MM.1S (cell line): Measurements from ENCODE around the gene PDPK1.

Experiments used
- DNase-seq: peaks from one replicate; pipeline ENCODE4 v3.0.0-alpha.2; 2015
- H2AFZ ChIP-seq: fragments of 300-600 bp; sonication (generic); 2 replicates; pipeline ENCODE4 v1.6.0; 2016; ENCODE audit warnings: antibody characterized with exemption, low read length
- H3F3A ChIP-seq: fragments of 300-600 bp; sonication (generic); 2 replicates; pipeline ENCODE4 v1.6.1; 2016; ENCODE audit warnings: mild to moderate bottlenecking, antibody characterized with exemption, low read length, moderate library complexity, mixed read lengths; ENCODE audit not compliant: insufficient read depth
- H3K27ac ChIP-seq: fragments of 300-600 bp; sonication (generic); 2 replicates; pipeline ENCODE4 v1.5.1; 2016; ENCODE audit warnings: mild to moderate bottlenecking, low read length
- H3K27me3 ChIP-seq: fragments of 300-600 bp; sonication (generic); replicated peaks from 2 replicates; pipeline ENCODE4 v1.6.0; 2016; ENCODE audit warnings: low read length; ENCODE audit not compliant: insufficient read depth
- H3K36me3 ChIP-seq: fragments of 300-600 bp; sonication (generic); replicated peaks from 2 replicates; pipeline ENCODE4 v1.6.1; 2016; ENCODE audit warnings: mild to moderate bottlenecking, low read length, mixed read lengths; ENCODE audit not compliant: insufficient read depth
- H3K4me1 ChIP-seq: fragments of 300-600 bp; sonication (generic); 2 replicates; pipeline ENCODE4 v1.6.1; 2016; ENCODE audit warnings: low read length, mixed read lengths
- H3K4me2 ChIP-seq: fragments of 300-600 bp; sonication (generic); 2 replicates; pipeline ENCODE4 v1.6.0; 2016; ENCODE audit warnings: low read depth, low read length
- H3K4me3 ChIP-seq: fragments of 300-600 bp; sonication (generic); 2 replicates; pipeline ENCODE4 v1.5.1; 2016; ENCODE audit warnings: low read length, mixed read lengths
- H3K79me2 ChIP-seq: fragments of 300-600 bp; sonication (generic); 2 replicates; pipeline ENCODE4 v1.6.1; 2016; ENCODE audit warnings: mixed run types, low read length, mixed read lengths
- H3K9ac ChIP-seq: fragments of 300-600 bp; sonication (generic); 2 replicates; pipeline ENCODE4 v1.6.1; 2016; ENCODE audit warnings: low read length, mixed read lengths
- H3K9me2 ChIP-seq: fragments of 300-600 bp; sonication (generic); replicated peaks from 2 replicates; pipeline ENCODE4 v1.6.1; 2016; ENCODE audit warnings: mild to moderate bottlenecking, low read length, mixed read lengths; ENCODE audit not compliant: insufficient read depth
- H3K9me3 ChIP-seq: fragments of 300-600 bp; sonication (generic); replicated peaks from 2 replicates; pipeline ENCODE4 v1.6.1; 2016; ENCODE audit warnings: mild to moderate bottlenecking, low read length, mixed read lengths; ENCODE audit not compliant: insufficient read depth
- H4K20me1 ChIP-seq: fragments of 300-600 bp; sonication (generic); 2 replicates; pipeline ENCODE4 v1.6.1; 2016; ENCODE audit warnings: mild to moderate bottlenecking, low read length, moderate library complexity, mixed read lengths; ENCODE audit not compliant: insufficient read depth
- EZH2 ChIP-seq: fragments of 300-600 bp; sonication (generic); optimal IDR thresholded peaks from 2 replicates; pipeline ENCODE3; 2017; ENCODE audit warnings: low read depth, mild to moderate bottlenecking, antibody characterized with exemption, low read length, mixed read lengths
- EZH2phosphoT487 ChIP-seq: fragments of 300-600 bp; sonication (generic); IDR thresholded peaks from 2 replicates; pipeline ENCODE4 v1.6.1; 2018; ENCODE audit warnings: antibody characterized with exemption, low read length
- TF ChIP-seq, protein P1 (sequence below): fragments of 300-600 bp; sonication (generic); IDR thresholded peaks from 2 replicates; pipeline ENCODE4 v1.5.1; 2016; ENCODE audit warnings: antibody characterized with exemption, low read length, mixed read lengths

Gene PDPK1

DNA sequence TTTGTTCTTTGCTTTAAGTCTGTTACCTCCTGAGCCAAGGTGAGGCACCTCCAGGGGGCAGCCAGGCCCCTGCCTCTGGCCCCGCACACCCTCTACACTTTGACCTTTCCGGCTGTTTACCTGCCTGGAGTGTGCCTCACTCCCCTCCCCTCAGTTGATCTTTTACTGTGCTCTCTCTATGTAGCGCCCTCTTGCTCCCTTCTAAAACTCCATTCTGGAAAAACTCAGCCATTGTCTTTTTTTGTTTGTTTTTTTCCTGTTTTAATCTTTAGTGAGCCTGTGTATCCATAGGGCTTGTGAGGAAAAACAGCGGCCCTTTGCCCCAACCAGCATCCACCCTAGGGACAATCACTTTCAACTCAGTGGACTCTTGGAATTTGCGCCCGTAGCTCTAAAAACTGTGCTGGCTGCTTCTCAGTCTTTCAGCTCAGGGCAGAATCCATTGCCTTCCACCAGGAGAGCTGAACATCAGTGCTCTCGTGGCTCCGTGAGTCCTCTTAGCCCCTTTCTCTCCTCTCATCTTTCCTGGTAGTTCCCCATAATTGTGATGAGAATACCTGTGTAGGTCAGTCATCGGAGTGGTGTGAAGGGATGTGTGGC, 13.4 kb upstream of the PDPK1 start:
- Histone ChIP-seq H3F3A (peaks cover 13% of the 10 kb centered on the region), H3K4me1 (no peaks in the 10 kb centered on the region), H3K4me3 (no peak overlapping the region), H3K27me3 (no peaks in the 10 kb centered on the region), H3K36me3 (no peaks in the 10 kb centered on the region), H3K27ac (no peak overlapping the region), H4K20me1 (no peaks in the 10 kb centered on the region), H3K9me2 (no peaks in the 10 kb centered on the region), H2AFZ (no peak overlapping the region), H3K9me3 (no peaks in the 10 kb centered on the region), H3K9ac (no peak overlapping the region), H3K79me2 (peaks cover 62% of the 10 kb centered on the region), H3K4me2 (no peak overlapping the region)
- TF ChIP-seq EZH2 (no peak), EZH2phosphoT487 (no peak)
- TF ChIP-seq, protein P1, sequence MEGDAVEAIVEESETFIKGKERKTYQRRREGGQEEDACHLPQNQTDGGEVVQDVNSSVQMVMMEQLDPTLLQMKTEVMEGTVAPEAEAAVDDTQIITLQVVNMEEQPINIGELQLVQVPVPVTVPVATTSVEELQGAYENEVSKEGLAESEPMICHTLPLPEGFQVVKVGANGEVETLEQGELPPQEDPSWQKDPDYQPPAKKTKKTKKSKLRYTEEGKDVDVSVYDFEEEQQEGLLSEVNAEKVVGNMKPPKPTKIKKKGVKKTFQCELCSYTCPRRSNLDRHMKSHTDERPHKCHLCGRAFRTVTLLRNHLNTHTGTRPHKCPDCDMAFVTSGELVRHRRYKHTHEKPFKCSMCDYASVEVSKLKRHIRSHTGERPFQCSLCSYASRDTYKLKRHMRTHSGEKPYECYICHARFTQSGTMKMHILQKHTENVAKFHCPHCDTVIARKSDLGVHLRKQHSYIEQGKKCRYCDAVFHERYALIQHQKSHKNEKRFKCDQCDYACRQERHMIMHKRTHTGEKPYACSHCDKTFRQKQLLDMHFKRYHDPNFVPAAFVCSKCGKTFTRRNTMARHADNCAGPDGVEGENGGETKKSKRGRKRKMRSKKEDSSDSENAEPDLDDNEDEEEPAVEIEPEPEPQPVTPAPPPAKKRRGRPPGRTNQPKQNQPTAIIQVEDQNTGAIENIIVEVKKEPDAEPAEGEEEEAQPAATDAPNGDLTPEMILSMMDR: no peak
- DNase-seq: no peak

DNA sequence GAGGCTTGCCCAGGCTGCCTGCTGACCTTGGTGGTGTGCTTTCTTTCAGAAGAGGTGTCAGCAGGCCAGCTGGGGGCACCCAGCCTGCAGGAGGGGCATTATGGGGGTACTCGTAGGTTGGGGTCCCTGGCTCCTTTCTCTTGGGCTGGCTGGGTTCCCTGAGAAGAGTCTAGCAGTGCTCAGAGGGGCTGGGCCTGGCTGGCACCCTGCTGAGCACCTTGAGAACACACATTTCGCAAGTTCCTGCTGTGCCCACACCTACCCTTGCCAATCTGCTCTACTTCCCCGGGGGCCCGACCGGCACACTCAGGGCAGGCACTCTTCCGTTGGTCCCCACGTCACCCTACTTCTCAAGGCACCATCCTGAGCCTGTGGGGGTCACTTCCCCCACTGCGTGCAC, 11.7 kb upstream of the PDPK1 start:
- peaks cover 51% of the 10 kb centered on the region for H3K79me2 ChIP-seq
- H3F3A ChIP-seq: peaks cover 10% of the 10 kb centered on the region
- H3K4me2 ChIP-seq: no peak overlapping the region
- H3K27me3 ChIP-seq: no peaks in the 10 kb centered on the region
- no peaks in the 10 kb centered on the region for H4K20me1 ChIP-seq
- no peak for DNase-seq
- no peaks in the 10 kb centered on the region for H3K36me3 ChIP-seq
- peaks cover 8% of the 10 kb centered on the region for H3K4me1 ChIP-seq
- no peaks in the 10 kb centered on the region for H3K9me3 ChIP-seq
- no peak overlapping the region for H3K9ac ChIP-seq
- H3K4me3 ChIP-seq: no peak overlapping the region
- no peaks in the 10 kb centered on the region for H3K9me2 ChIP-seq
- H3K27ac ChIP-seq: no peak overlapping the region
- H2AFZ ChIP-seq: no peak overlapping the region
- TF ChIP-seq EZH2 (no peak), EZH2phosphoT487 (no peak)
- TF ChIP-seq, protein P1: no peak

DNA sequence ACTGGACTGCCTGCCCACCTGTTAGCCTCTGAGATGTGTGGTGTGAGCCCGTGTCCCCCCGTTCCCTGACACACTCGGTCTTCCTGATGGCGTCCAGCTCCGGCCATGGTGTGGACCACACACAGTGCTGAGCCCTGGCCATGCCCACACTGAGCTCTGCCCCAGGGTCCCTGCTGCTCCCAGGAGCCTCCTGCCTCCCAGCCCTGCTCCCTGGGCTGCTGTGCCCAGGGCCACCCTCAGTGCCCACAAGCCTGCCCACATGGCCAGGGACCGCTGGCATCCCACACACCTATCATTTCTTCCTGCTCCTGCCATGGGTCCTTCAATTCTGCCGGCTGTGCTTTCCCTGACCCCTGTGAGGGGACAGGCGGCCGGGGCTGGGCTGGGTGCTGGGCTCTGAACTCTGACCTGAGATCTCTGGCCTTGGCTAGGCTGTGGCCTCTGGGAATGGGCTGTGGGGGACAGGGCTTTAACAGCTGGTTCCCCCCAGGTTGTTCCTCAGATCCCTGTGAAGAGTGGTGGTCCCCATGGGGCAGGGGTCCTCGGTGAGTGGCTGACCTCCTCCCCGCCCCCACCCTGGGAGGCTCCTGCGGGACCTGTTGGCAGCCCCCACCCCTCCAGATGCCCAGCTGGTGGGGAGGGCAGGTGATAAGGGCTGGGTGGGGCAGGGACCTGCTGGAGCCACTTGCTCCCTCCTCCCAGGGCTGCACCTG, 10.6 kb upstream of the PDPK1 start:
- Histone ChIP-seq H2AFZ (no peak overlapping the region), H3K4me2 (no peak overlapping the region), H3K4me3 (no peak overlapping the region), H3K27ac (no peak overlapping the region), H3K36me3 (no peaks in the 10 kb centered on the region), H3K9me3 (no peaks in the 10 kb centered on the region), H3K9ac (no peak overlapping the region), H3K9me2 (no peaks in the 10 kb centered on the region), H3K4me1 (peaks cover 9% of the 10 kb centered on the region), H3K79me2 (peaks cover 42% of the 10 kb centered on the region), H3K27me3 (no peaks in the 10 kb centered on the region), H4K20me1 (no peaks in the 10 kb centered on the region), H3F3A (peaks cover 10% of the 10 kb centered on the region)
- TF ChIP-seq, protein P1: no peak
- no peak for TF ChIP-seq EZH2
- TF ChIP-seq EZH2phosphoT487: no peak
- DNase-seq: no peak
